ENCODE results near the gene PCCA. TPM values are rescaled to one million over a fixed set of nuclear protein-coding genes. Genes with fewer than 3 reads are reported as not detected.

The PCCA gene
- total and polyA plus RNA-seq, 2 donors (not counting 1 experiment from before 2014, with no cell fraction given) = 4.8 to 17.4 TPM

DNA sequence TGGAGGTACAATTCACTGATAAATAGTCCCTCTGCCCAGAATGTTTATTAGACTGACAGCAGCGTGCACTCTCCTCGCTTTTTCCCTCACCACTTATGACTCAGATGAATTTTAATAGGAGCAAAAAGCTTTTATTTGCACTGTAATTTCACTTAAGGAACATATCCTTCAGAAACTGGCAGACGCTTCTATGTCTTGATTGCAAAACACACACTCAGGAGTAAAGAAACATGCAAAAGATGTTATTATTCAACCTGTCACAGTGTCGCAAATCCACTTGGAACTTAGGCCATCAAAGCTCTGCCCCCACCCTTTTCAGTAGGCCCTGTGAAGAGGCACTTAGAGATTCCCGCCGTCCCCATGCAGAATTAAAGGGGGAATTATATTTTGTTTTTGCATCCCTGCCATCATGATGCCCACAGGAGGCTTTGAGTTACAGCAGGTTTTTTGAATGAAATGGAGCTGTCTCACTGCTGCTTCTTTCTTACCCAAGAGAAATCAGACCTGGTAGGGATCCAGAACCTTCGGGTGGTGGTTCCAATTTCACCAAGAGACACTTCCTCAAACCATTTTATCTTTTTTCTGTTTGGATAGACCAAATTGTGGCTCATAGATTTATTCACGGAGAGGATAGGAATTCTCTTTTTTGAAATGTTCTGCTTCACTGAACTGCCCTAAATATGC, 425.2 kb downstream of the PCCA start:
- no peak overlapping the region for H3K4me2 ChIP-seq (replicated peaks; ENCODE audit: low read depth, low read length, poor library complexity, severe bottlenecking)
- Mint-ChIP-seq H3K27ac (no peak overlapping the region), H3K4me3 (no peak overlapping the region), H3K4me1 (peaks cover 3% of the 10 kb centered on the region), H3K9me3 (ENCODE audit: insufficient read depth) (no peaks in the 10 kb centered on the region), H3K27me3 (no peaks in the 10 kb centered on the region)
- ChIA-PET CTCF (interaction anchor here (1.0 to 7.1 kb wide), 23 partner anchors 7 to 1674 kb away, joined by 3 to 105 read pairs (median 5); partner anchors contain the start of gene PCCA), POLR2A (no interaction called here)
- intact Hi-C loops (cut with micrococcal nuclease) = loop anchor here (1.0 to 10.0 kb wide), 4 partner anchors 858 to 1339 kb away; no protein-coding TSS in a partner anchor
- 100% methylated on average over 2 of the region's 8 CpGs for WGBS (ENCODE audit: insufficient coverage)
- no peak overlapping the region for H3K4me3 ChIP-seq (ENCODE audit: control extremely low read depth in 1 of 5, extremely low read depth in 1 of 5, insufficient read depth in 1 of 5, low read depth in 2 of 5, low read length in 4 of 5)
- H3K9ac ChIP-seq (ENCODE audit: low read length) = no peak overlapping the region
- H3K9me3 ChIP-seq (ENCODE audit: control extremely low read depth in 1 of 3, control insufficient read depth in 2 of 3, insufficient read depth in 1 of 3, low read length in 2 of 3) = no peaks in the 10 kb centered on the region
- H3K27ac ChIP-seq (ENCODE audit: low read length in 2 of 2) = no peak overlapping the region
- no peaks in the 10 kb centered on the region for H3K79me2 ChIP-seq (ENCODE audit: control insufficient read depth, insufficient read depth, low read length)
- H3K36me3 ChIP-seq (replicated peaks in 1 of 2; ENCODE audit: control extremely low read depth in 1 of 2, control insufficient read depth in 1 of 2, extremely low read depth in 1 of 2, insufficient read depth in 2 of 2, low read length in 1 of 2) = no peaks in the 10 kb centered on the region
- no peaks in the 10 kb centered on the region for H3K4me1 ChIP-seq (ENCODE audit: control insufficient read depth in 2 of 2, insufficient read depth in 2 of 2, low read length in 2 of 2)
- H3K27me3 ChIP-seq (replicated peaks in 1 of 4; ENCODE audit: control extremely low read depth in 1 of 4, control insufficient read depth in 3 of 4, insufficient read depth in 4 of 4, low read length in 3 of 4) = no peaks in the 10 kb centered on the region
- no peak for ATAC-seq (ENCODE audit: low read depth)
- no peaks in the 10 kb centered on the region for H4K20me1 ChIP-seq (ENCODE audit: control insufficient read depth, insufficient read depth, low read length, poor library complexity, severe bottlenecking)
- no peak for DNase-seq
- no peak overlapping the region for H2AFZ ChIP-seq (ENCODE audit: insufficient read depth, low read depth, low read length, poor library complexity, severe bottlenecking)
- no peak for TF ChIP-seq EZH2 (IDR thresholded peaks at IDR 0.05; ENCODE audit: borderline replicate concordance, insufficient read depth, low read depth, low read length, poor library complexity, severe bottlenecking)
- TF ChIP-seq CTCF (IDR thresholded peaks at IDR 0.05) = no peak

DNA sequence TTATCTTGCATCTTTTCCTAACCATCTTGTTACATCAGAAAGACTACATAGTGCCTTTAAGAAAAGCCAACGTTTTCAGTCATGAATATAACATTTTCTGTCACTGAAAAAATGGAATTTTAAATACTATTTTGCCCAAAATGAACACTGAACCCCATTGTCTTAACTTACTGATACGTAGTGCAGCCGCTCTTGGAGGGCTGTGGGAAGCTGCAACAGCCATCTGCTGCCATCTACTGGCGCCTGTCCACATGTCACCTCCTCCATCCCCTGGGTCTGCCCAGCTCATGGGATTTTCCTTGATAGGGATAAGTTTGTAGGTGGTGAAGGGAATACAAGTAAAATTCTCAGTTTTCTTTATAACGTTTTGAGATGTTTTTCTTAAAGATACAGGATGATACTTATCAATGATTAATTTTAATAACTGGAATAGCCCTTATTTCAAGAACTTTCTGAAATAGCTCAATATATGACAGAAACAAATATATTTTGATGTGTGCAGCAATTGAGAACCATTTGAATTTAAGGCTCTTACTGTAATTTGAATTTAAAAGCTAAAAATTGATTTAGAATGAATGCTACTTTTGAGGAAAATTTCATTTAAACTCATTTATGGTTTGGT, 426.0 kb downstream of the PCCA start:
- POLR2A ChIA-PET = interaction anchor here (0.7 kb wide), 1 partner anchor 1267 kb away, joined by 4 read pairs; no protein-coding TSS in a partner anchor

More for the DNA sequence above, 426.0 kb downstream of the PCCA start:
- intact Hi-C loops (cut with micrococcal nuclease) = loop anchor here (1.0 to 10.0 kb wide), 6 partner anchors 615 to 1340 kb away; no protein-coding TSS in a partner anchor
- Histone ChIP-seq H3K4me3 (ENCODE audit: control extremely low read depth in 1 of 5, extremely low read depth in 1 of 5, insufficient read depth in 1 of 5, low read depth in 2 of 5, low read length in 4 of 5) (no peak overlapping the region), H3K79me2 (ENCODE audit: control insufficient read depth, insufficient read depth, low read length) (no peaks in the 10 kb centered on the region), H3K4me2 (replicated peaks; ENCODE audit: low read depth, low read length, poor library complexity, severe bottlenecking) (no peak overlapping the region), H3K4me1 (ENCODE audit: control insufficient read depth in 2 of 2, insufficient read depth in 2 of 2, low read length in 2 of 2) (no peaks in the 10 kb centered on the region), H3K36me3 (replicated peaks in 1 of 2; ENCODE audit: control extremely low read depth in 1 of 2, control insufficient read depth in 1 of 2, extremely low read depth in 1 of 2, insufficient read depth in 2 of 2, low read length in 1 of 2) (no peaks in the 10 kb centered on the region), H2AFZ (ENCODE audit: insufficient read depth, low read depth, low read length, poor library complexity, severe bottlenecking) (no peak overlapping the region), H3K9me3 (ENCODE audit: control extremely low read depth in 1 of 3, control insufficient read depth in 2 of 3, insufficient read depth in 1 of 3, low read length in 2 of 3) (no peaks in the 10 kb centered on the region), H3K27me3 (replicated peaks in 1 of 4; ENCODE audit: control extremely low read depth in 1 of 4, control insufficient read depth in 3 of 4, insufficient read depth in 4 of 4, low read length in 3 of 4) (no peaks in the 10 kb centered on the region), H4K20me1 (ENCODE audit: control insufficient read depth, insufficient read depth, low read length, poor library complexity, severe bottlenecking) (no peaks in the 10 kb centered on the region), H3K27ac (ENCODE audit: low read length in 2 of 2) (no peak overlapping the region), H3K9ac (ENCODE audit: low read length) (no peak overlapping the region)
- H3K4me3 Mint-ChIP-seq = no peak overlapping the region
- H3K27ac Mint-ChIP-seq = no peak overlapping the region
- 0% methylated on average over 2 of the region's 5 CpGs for WGBS (ENCODE audit: insufficient coverage)
- CTCF ChIA-PET = interaction anchor here (0.5 to 7.1 kb wide), 33 partner anchors 9 to 1675 kb away, joined by 3 to 105 read pairs (median 4); partner anchors contain the start of gene PCCA
- TF ChIP-seq CTCF (IDR thresholded peaks at IDR 0.05) = peak; percentile 95
- TF ChIP-seq EZH2 (IDR thresholded peaks at IDR 0.05; ENCODE audit: borderline replicate concordance, insufficient read depth, low read depth, low read length, poor library complexity, severe bottlenecking) = no peak
- H3K4me1 Mint-ChIP-seq = peaks cover 3% of the 10 kb centered on the region
- H3K27me3 Mint-ChIP-seq = no peaks in the 10 kb centered on the region
- ATAC-seq (ENCODE audit: low read depth) (peak; percentile 84), DNase-seq (peak; percentile 74)
- no peaks in the 10 kb centered on the region for H3K9me3 Mint-ChIP-seq (ENCODE audit: insufficient read depth)
